Measurements from ENCODE around the gene CCDC12. TPM values are rescaled to one million over a fixed set of nuclear protein-coding genes. Genes with fewer than 3 reads are reported as not detected.

CCDC12 gene
- total RNA-seq, 1 experiment from 2014 or later = 46.5 TPM

DNA sequence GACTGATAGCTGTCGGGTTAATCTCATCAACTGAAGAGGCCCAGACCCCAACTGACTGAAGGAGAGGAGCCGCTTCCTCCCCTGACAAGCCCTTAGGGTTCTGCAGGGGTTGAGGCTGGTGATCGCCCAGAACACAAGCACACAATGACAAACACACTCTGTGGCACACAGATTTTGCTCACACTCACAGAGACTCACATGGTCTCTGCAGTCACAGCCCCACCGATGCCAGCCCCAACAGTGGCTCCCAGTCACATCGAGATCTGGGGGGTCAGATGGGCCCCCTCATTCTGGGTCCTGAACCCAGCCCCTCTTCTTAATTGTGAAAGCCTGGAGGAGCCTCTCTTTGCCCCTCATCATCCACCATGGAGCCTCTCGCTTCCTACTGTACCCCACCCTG is 82.3 kb downstream of the CCDC12 start:
- Histone ChIP-seq H3K36me3 (ENCODE audit: control insufficient read depth in 1 of 2, insufficient read depth in 2 of 2, low read length in 2 of 2) (no peaks in the 10 kb centered on the region), H2AFZ (ENCODE audit: low read depth, low read length, poor library complexity, severe bottlenecking) (no peak overlapping the region), H3K79me2 (ENCODE audit: insufficient read depth, low read length) (no peaks in the 10 kb centered on the region), H3K9me3 (ENCODE audit: control insufficient read depth in 1 of 2, insufficient read depth in 1 of 2, low read depth in 1 of 2, low read length in 2 of 2) (no peaks in the 10 kb centered on the region), H3K4me1 (ENCODE audit: control insufficient read depth in 1 of 2, insufficient read depth in 2 of 2, low read length in 2 of 2) (peaks cover 0 to 13% of the 10 kb centered on the region in 2 experiments; a peak in 2 of 4 replicates), H3K4me2 (ENCODE audit: low read length) (no peak overlapping the region), H4K20me1 (ENCODE audit: insufficient read depth) (no peaks in the 10 kb centered on the region), H3K9ac (ENCODE audit: low read length) (no peak overlapping the region), H3K27me3 (ENCODE audit: insufficient read depth, low read length) (no peaks in the 10 kb centered on the region), H3K27ac (ENCODE audit: low read depth, low read length) (no peak overlapping the region), H3K9me2 (ENCODE audit: insufficient read depth) (no peaks in the 10 kb centered on the region), H3K4me3 (replicated peaks in 1 of 2; ENCODE audit: low read depth in 1 of 2, low read length in 2 of 2) (no peak overlapping the region)
- no TSS peak for BruUV-seq (replicated peaks)
- ChIA-PET POLR2A (interaction anchor here (0.5 to 0.6 kb wide), 2 partner anchors 83 to 201 kb away, joined by 3 to 4 read pairs; partner anchors contain the start of gene ALS2CL), RAD21 (ENCODE audit: low non-redundant PET in 1 of 2, low total read pairs in 2 of 2, uncharacterized antibody in 2 of 2, unreplicated experiment in 2 of 2) (interaction anchor here in 1 of 2 experiments (1.0 kb wide), 1 partner anchor 430 kb away, joined by 3 read pairs; no protein-coding TSS in a partner anchor), CTCF (interaction anchor here (1.0 to 2.0 kb wide), 4 partner anchors 15 to 530 kb away, joined by 3 to 7 read pairs (median 5); no protein-coding TSS in a partner anchor)
- intact Hi-C loops (cut with micrococcal nuclease) = no loop called here
- no peak for ATAC-seq
- no peak for DNase-seq (ENCODE audit: low read depth, low spot score)
- no peak for TF ChIP-seq EGR1 (IDR thresholded peaks at IDR 0.05; ENCODE audit: low read depth)
- no peak for TF ChIP-seq SRF (IDR thresholded peaks at IDR 0.05; ENCODE audit: low read depth)
- no peak for TF ChIP-seq ELF1 (IDR thresholded peaks at IDR 0.05; ENCODE audit: borderline replicate concordance, low read depth)
- no peak for TF ChIP-seq TCF7L2 (IDR thresholded peaks at IDR 0.05; ENCODE audit: borderline replicate concordance, extremely low read depth, insufficient read depth, insufficient read length)
- TF ChIP-seq SP1 (IDR thresholded peaks at IDR 0.05; ENCODE audit: low read depth) = no peak
- TF ChIP-seq, protein P1, sequence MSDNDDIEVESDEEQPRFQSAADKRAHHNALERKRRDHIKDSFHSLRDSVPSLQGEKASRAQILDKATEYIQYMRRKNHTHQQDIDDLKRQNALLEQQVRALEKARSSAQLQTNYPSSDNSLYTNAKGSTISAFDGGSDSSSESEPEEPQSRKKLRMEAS (IDR thresholded peaks at IDR 0.05) = no peak
- TF ChIP-seq ZFX (IDR thresholded peaks at IDR 0.05) = no peak
- no peak for TF ChIP-seq EZH2phosphoT487 (IDR thresholded peaks at IDR 0.05; ENCODE audit: borderline replicate concordance)

DNA sequence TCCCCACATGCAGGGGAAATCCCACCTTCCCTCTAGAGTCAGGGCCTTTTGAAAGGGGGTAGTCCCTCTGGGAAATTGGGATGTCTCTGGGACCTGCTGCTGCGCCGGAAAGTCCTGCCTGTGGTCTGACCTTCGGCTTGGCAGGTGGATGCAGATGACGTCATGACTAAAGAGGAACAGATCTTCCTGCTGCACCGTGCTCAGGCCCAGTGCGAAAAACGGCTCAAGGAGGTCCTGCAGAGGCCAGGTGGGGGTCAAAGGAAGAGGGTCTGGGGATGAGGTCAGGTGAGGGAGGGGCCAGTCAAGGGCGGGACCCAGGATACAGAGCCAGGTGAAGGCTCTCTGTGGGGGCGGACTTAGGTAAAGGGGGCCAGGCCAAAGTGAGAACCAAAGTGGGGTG is 82.8 kb downstream of the CCDC12 start:
- no TSS peak for BruUV-seq (replicated peaks)
- Histone ChIP-seq H3K27me3 (ENCODE audit: insufficient read depth, low read length) (no peaks in the 10 kb centered on the region), H3K79me2 (ENCODE audit: insufficient read depth, low read length) (no peaks in the 10 kb centered on the region), H3K9me2 (ENCODE audit: insufficient read depth) (no peaks in the 10 kb centered on the region), H3K27ac (ENCODE audit: low read depth, low read length) (no peak overlapping the region), H2AFZ (ENCODE audit: low read depth, low read length, poor library complexity, severe bottlenecking) (no peak overlapping the region), H3K9ac (ENCODE audit: low read length) (no peak overlapping the region), H3K4me1 (ENCODE audit: control insufficient read depth in 1 of 2, insufficient read depth in 2 of 2, low read length in 2 of 2) (peaks cover 0 to 13% of the 10 kb centered on the region in 2 experiments; a peak in 2 of 4 replicates), H3K4me3 (replicated peaks in 1 of 2; ENCODE audit: low read depth in 1 of 2, low read length in 2 of 2) (no peak overlapping the region), H3K36me3 (ENCODE audit: control insufficient read depth in 1 of 2, insufficient read depth in 2 of 2, low read length in 2 of 2) (no peaks in the 10 kb centered on the region), H4K20me1 (ENCODE audit: insufficient read depth) (no peaks in the 10 kb centered on the region), H3K4me2 (ENCODE audit: low read length) (no peak overlapping the region), H3K9me3 (ENCODE audit: control insufficient read depth in 1 of 2, insufficient read depth in 1 of 2, low read depth in 1 of 2, low read length in 2 of 2) (no peaks in the 10 kb centered on the region)
- ChIA-PET POLR2A (no interaction called here), CTCF (no interaction called here), RAD21 (ENCODE audit: low non-redundant PET in 1 of 2, low total read pairs in 2 of 2, uncharacterized antibody in 2 of 2, unreplicated experiment in 2 of 2) (no interaction called here)
- intact Hi-C loops (cut with micrococcal nuclease) = no loop called here
- ATAC-seq (no peak), DNase-seq (ENCODE audit: low read depth, low spot score) (no peak)
- no peak for TF ChIP-seq ELF1 (IDR thresholded peaks at IDR 0.05; ENCODE audit: borderline replicate concordance, low read depth)
- TF ChIP-seq, protein P2, sequence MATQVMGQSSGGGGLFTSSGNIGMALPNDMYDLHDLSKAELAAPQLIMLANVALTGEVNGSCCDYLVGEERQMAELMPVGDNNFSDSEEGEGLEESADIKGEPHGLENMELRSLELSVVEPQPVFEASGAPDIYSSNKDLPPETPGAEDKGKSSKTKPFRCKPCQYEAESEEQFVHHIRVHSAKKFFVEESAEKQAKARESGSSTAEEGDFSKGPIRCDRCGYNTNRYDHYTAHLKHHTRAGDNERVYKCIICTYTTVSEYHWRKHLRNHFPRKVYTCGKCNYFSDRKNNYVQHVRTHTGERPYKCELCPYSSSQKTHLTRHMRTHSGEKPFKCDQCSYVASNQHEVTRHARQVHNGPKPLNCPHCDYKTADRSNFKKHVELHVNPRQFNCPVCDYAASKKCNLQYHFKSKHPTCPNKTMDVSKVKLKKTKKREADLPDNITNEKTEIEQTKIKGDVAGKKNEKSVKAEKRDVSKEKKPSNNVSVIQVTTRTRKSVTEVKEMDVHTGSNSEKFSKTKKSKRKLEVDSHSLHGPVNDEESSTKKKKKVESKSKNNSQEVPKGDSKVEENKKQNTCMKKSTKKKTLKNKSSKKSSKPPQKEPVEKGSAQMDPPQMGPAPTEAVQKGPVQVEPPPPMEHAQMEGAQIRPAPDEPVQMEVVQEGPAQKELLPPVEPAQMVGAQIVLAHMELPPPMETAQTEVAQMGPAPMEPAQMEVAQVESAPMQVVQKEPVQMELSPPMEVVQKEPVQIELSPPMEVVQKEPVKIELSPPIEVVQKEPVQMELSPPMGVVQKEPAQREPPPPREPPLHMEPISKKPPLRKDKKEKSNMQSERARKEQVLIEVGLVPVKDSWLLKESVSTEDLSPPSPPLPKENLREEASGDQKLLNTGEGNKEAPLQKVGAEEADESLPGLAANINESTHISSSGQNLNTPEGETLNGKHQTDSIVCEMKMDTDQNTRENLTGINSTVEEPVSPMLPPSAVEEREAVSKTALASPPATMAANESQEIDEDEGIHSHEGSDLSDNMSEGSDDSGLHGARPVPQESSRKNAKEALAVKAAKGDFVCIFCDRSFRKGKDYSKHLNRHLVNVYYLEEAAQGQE (IDR thresholded peaks at IDR 0.05; ENCODE audit: low read depth) = no peak
- TF ChIP-seq YY1 (IDR thresholded peaks at IDR 0.05; ENCODE audit: extremely low read depth, insufficient replicate concordance, low read depth, low read length) = no peak
- TF ChIP-seq EZH2phosphoT487 (IDR thresholded peaks at IDR 0.05; ENCODE audit: borderline replicate concordance) = no peak
- TF ChIP-seq, protein P3, sequence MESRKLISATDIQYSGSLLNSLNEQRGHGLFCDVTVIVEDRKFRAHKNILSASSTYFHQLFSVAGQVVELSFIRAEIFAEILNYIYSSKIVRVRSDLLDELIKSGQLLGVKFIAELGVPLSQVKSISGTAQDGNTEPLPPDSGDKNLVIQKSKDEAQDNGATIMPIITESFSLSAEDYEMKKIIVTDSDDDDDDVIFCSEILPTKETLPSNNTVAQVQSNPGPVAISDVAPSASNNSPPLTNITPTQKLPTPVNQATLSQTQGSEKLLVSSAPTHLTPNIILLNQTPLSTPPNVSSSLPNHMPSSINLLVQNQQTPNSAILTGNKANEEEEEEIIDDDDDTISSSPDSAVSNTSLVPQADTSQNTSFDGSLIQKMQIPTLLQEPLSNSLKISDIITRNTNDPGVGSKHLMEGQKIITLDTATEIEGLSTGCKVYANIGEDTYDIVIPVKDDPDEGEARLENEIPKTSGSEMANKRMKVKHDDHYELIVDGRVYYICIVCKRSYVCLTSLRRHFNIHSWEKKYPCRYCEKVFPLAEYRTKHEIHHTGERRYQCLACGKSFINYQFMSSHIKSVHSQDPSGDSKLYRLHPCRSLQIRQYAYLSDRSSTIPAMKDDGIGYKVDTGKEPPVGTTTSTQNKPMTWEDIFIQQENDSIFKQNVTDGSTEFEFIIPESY (IDR thresholded peaks at IDR 0.05; ENCODE audit: extremely low read depth, insufficient replicate concordance, low read length) = no peak
- TF ChIP-seq TCF7L2 (IDR thresholded peaks at IDR 0.05; ENCODE audit: borderline replicate concordance, extremely low read depth, insufficient read depth, insufficient read length) = no peak
- TF ChIP-seq CEBPB (IDR thresholded peaks at IDR 0.05; ENCODE audit: low read depth) = no peak
- TF ChIP-seq RAD21 (IDR thresholded peaks at IDR 0.05; ENCODE audit: low read depth) = no peak
- TF ChIP-seq FOSL1 (IDR thresholded peaks at IDR 0.05; ENCODE audit: low read depth) = no peak
- TF ChIP-seq JUND (IDR thresholded peaks at IDR 0.05) = no peak
- no peak for TF ChIP-seq CBX3 (IDR thresholded peaks at IDR 0.05; ENCODE audit: low read depth)
